Cardiac muscle cell (in vitro differentiated cells and primary cell): ENCODE results near the gene CHST13. TPM values are rescaled to one million over a fixed set of nuclear protein-coding genes. Genes with fewer than 3 reads are reported as not detected.
"Not testable (repeated sequence)": the region's sequence is repeated elsewhere in the genome, so short reads cannot be mapped to it uniquely, and the experiment has no call there.

Source experiments
- DNase-seq, 2 donors: peaks; one replicate each; pipeline versions ENCODE4 v3.0.0 to v3.0.0-alpha.2; 2010 to 2017; ENCODE audit warnings: low read depth in 1 of 2, low spot score in 1 of 2
- H3K27ac ChIP-seq: fragments of 200-600 bp; sonication (generic); 2 replicates; pipeline ENCODE4 v1.5.1; 2016
- H3K27me3 ChIP-seq: fragments of 200-600 bp; sonication (generic); 2 replicates; pipeline ENCODE4 v1.6.0; 2016; ENCODE audit warnings: control low read depth
- H3K36me3 ChIP-seq: fragments of 200-600 bp; sonication (generic); 2 replicates; pipeline ENCODE4 v1.5.1; 2016; ENCODE audit warnings: control low read depth
- H3K4me1 ChIP-seq: fragments of 200-600 bp; sonication (generic); 2 replicates; pipeline ENCODE4 v1.8.1; 2017; ENCODE audit warnings: low read depth, mild to moderate bottlenecking, mixed run types
- H3K4me3 ChIP-seq: fragments of 200-600 bp; sonication (generic); 2 replicates; pipeline ENCODE4 v1.5.1; 2016; ENCODE audit warnings: mild to moderate bottlenecking
- H3K9me3 ChIP-seq: fragments of 200-600 bp; sonication (generic); 2 replicates; pipeline ENCODE4 v1.5.1; 2017; ENCODE audit warnings: low read depth, mild to moderate bottlenecking, control low read depth
- CTCF ChIP-seq: IDR thresholded peaks from 2 replicates; pipeline ENCODE4 v1.5.1; 2012; ENCODE audit warnings: low read depth, mild to moderate bottlenecking, low read length
- polyA plus RNA-seq: library from polyadenylated mRNA; unstranded; fragments of >200 nt; fragmentation: Nextera tagmentation; extraction: Ambion mirVana; gene quantifications from 2 replicates; pipeline ENCODE4 v1.2.1, GENCODE V29; 2016
- total RNA-seq: library from RNA; depleted of rRNA; stranded (reverse); fragments of >200 nt; gene quantifications from 2 replicates; pipeline ENCODE4 v1.2.3, GENCODE V29; 2016

The CHST13 gene
- total and polyA plus RNA-seq, 2 experiments from 2014 or later: 0.89 to 1.8 TPM

DNA sequence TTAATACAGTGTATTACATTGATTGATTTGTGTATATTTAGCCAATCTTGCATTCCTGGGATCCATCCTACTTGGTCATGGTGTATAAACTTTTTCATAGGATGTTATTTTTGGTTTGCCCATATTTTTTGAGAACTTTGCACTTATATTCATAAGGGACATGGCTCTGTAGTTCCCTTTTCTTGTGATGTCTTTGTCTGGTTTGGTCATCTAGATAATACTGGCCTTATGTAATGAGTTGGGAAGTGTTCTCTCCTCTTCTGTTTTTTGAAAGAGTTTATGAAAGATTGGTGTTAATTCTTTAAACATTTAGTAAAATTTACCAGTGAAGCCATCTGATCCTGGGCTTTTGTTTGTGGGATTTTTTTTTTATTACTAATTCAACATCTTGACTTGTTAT is 9.6 kb downstream of the CHST13 start:
- no peaks in the 10 kb centered on the region for H3K36me3 ChIP-seq
- no peak for TF ChIP-seq CTCF
- no peaks in the 10 kb centered on the region for H3K9me3 ChIP-seq
- no peak overlapping the region for H3K4me3 ChIP-seq
- H3K27ac ChIP-seq: no peak overlapping the region
- H3K27me3 ChIP-seq: peaks cover 29% of the 10 kb centered on the region
- DNase-seq: no peak
- H3K4me1 ChIP-seq: no peaks in the 10 kb centered on the region

- not testable (repeated sequence) for H3K27ac ChIP-seq, H3K4me3 ChIP-seq, H3K4me1 ChIP-seq, H3K36me3 ChIP-seq, H3K9me3 ChIP-seq, DNase-seq
- peaks cover 29% of the 10 kb centered on the region for H3K27me3 ChIP-seq
Observed at GRCh38 chr3:126534716-126535115, 10.8 kb downstream of the CHST13 start.

DNA sequence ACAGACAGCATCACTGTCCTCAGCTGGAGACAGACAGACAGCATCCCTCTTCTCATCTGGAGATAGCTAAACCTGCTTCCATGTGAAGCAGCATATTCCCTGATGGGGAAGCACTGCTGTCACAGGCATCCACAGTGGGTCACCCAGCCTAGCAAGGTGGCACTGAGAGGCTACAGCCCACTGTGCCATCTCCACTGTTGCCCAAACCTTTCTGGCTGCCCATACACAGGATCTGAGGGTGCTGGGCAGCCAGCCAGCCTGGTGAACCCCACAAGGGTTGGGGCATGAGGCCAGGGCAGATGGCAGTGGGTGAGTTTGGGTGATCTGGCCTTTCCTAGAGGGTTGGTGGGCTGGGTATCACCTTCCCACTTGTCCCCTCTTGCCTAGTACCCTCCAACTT is 11.7 kb downstream of the CHST13 start:
- H3K4me1 ChIP-seq: no peaks in the 10 kb centered on the region
- DNase-seq: no peak
- H3K27ac ChIP-seq: no peak overlapping the region
- no peak for TF ChIP-seq CTCF
- H3K36me3 ChIP-seq: no peaks in the 10 kb centered on the region
- no peak overlapping the region for H3K4me3 ChIP-seq
- no peaks in the 10 kb centered on the region for H3K9me3 ChIP-seq
- peaks cover 29% of the 10 kb centered on the region for H3K27me3 ChIP-seq

DNA sequence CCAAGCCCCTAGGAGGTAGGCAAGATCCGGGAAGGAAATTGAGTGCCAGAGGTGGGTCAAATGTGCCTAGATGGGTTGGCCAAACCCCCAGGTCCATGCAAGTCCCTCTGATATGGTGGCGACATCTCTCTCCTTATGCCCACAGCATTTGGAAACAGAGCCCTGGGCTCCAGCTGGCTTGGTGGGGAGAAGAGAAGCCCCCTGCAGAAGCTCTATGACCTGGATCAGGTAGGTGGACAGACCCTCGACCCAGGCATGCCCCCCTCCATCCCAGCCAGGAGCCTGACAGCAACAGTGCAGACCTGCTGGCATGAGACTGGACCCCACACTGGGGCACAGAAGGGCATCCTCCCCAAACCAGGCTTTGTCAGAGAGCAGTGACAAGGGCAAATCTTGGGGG is 12.2 kb downstream of the CHST13 start:
- Histone ChIP-seq H3K9me3 (no peaks in the 10 kb centered on the region), H3K4me1 (no peaks in the 10 kb centered on the region), H3K27me3 (peaks cover 29% of the 10 kb centered on the region), H3K27ac (no peak overlapping the region), H3K36me3 (no peaks in the 10 kb centered on the region), H3K4me3 (no peak overlapping the region)
- TF ChIP-seq CTCF: no peak
- DNase-seq: no peak

GRCh38 chr3:126537116-126537729 is 13.3 kb downstream of the CHST13 start:
- Histone ChIP-seq H3K9me3 (no peaks in the 10 kb centered on the region), H3K27ac (no peak overlapping the region), H3K4me1 (no peaks in the 10 kb centered on the region), H3K27me3 (peaks cover 29% of the 10 kb centered on the region), H3K36me3 (no peaks in the 10 kb centered on the region), H3K4me3 (no peak overlapping the region)
- TF ChIP-seq CTCF: no peak
- DNase-seq: no peak

GRCh38 chr3:126537730-126538281 is 13.9 kb downstream of the CHST13 start:
- no peak for TF ChIP-seq CTCF
- Histone ChIP-seq H3K36me3 (no peaks in the 10 kb centered on the region), H3K9me3 (no peaks in the 10 kb centered on the region), H3K27ac (no peak overlapping the region), H3K4me1 (no peaks in the 10 kb centered on the region), H3K4me3 (no peak overlapping the region), H3K27me3 (peaks cover 25% of the 10 kb centered on the region)
- no peak for DNase-seq
